WTC11 (cell line): ENCODE measurements around the gene VKORC1. TPM values are rescaled to one million over a fixed set of nuclear protein-coding genes. Genes with fewer than 3 reads are reported as not detected.
"Not testable (repeated sequence)": the region's sequence is repeated elsewhere in the genome, so short reads cannot be mapped to it uniquely, and the experiment has no call there.

Source experiments
- ATAC-seq: fragments of 200-7000 bp; cut with Tn5 transposase; 2 replicates; pipeline ENCODE4 v1.10.0; 2021; ENCODE audit warnings: mild to moderate bottlenecking, moderate library complexity
- CTCF ChIA-PET: fragments of 300-600 bp; sonication (Branson Sonifier 250); formaldehyde crosslinking; loops from one replicate; lab custom pipeline; 2021; ENCODE audit warnings: antibody characterized with exemption; lab: Charles Lee
- POLR2A ChIA-PET: fragments of 350-600 bp; sonication (Branson Sonifier 250); formaldehyde crosslinking; loops from one replicate; lab custom pipeline; 2021; ENCODE audit warnings: antibody characterized with exemption; lab: Charles Lee
- DNase-seq: peaks from one replicate; pipeline ENCODE4 v3.0.0; 2021; ENCODE audit warnings: low spot score
- H3K27ac Mint-ChIP-seq: 2 replicates; pipeline ENCODE4 v1.8.0; 2021; ENCODE audit warnings: mixed read lengths
- H3K27me3 Mint-ChIP-seq: 2 replicates; pipeline ENCODE4 v1.8.0; 2021; ENCODE audit warnings: low read depth, mild to moderate bottlenecking, moderate library complexity, mixed read lengths
- H3K36me3 Mint-ChIP-seq: 2 replicates; pipeline ENCODE4 v1.8.0; 2021; ENCODE audit warnings: mixed read lengths
- H3K4me1 Mint-ChIP-seq: 2 replicates; pipeline ENCODE4 v1.8.0; 2022; ENCODE audit warnings: mixed read lengths
- H3K4me3 Mint-ChIP-seq: 2 replicates; pipeline ENCODE4 v1.8.0; 2021; ENCODE audit warnings: mild to moderate bottlenecking, moderate library complexity, mixed read lengths
- H3K9me3 Mint-ChIP-seq: 2 replicates; pipeline ENCODE4 v1.8.0; 2021; ENCODE audit warnings: mixed read lengths
- AFF4 ChIP-seq: sonication (generic); formaldehyde crosslinking; IDR thresholded peaks from 2 replicates; pipeline ENCODE4 v1.8.1; 2023; ENCODE audit warnings: mild to moderate bottlenecking, missing genetic modification reagents, borderline replicate concordance
- ARID4B ChIP-seq: sonication (generic); formaldehyde crosslinking; IDR thresholded peaks from 2 replicates; pipeline ENCODE4 v1.8.0; 2023; ENCODE audit warnings: missing genetic modification reagents, mild to moderate bottlenecking, borderline replicate concordance
- ATF6 ChIP-seq: sonication (generic); formaldehyde crosslinking; IDR thresholded peaks from 2 replicates; pipeline ENCODE4 v1.8.1; 2023; ENCODE audit warnings: mild to moderate bottlenecking, missing genetic modification reagents
- FOXJ3 ChIP-seq: sonication (generic); formaldehyde crosslinking; IDR thresholded peaks from 2 replicates; pipeline ENCODE4 v1.9.0; 2021; ENCODE audit warnings: missing genetic modification reagents, mild to moderate bottlenecking, borderline replicate concordance
- JAZF1 ChIP-seq: fragments of 250-450 bp; sonication (Bioruptor Pico); IDR thresholded peaks from 2 replicates; pipeline ENCODE4 v1.9.0; 2021; ENCODE audit warnings: moderate library complexity, mild to moderate bottlenecking, inconsistent platforms
- MAX ChIP-seq: sonication (generic); formaldehyde crosslinking; IDR thresholded peaks from 2 replicates; pipeline ENCODE4 v1.8.0; 2022; ENCODE audit warnings: mild to moderate bottlenecking, missing genetic modification reagents
- NR1H2 ChIP-seq: sonication (generic); formaldehyde crosslinking; IDR thresholded peaks from 2 replicates; pipeline ENCODE4 v1.9.0; 2021; ENCODE audit warnings: mild to moderate bottlenecking, moderate library complexity, missing genetic modification reagents
- PREB ChIP-seq: sonication (generic); formaldehyde crosslinking; IDR thresholded peaks from 2 replicates; pipeline ENCODE4 v1.8.1; 2022; ENCODE audit warnings: mild to moderate bottlenecking, missing genetic modification reagents, moderate library complexity, borderline replicate concordance
- SMAD4 ChIP-seq: sonication (generic); formaldehyde crosslinking; IDR thresholded peaks from 2 replicates; pipeline ENCODE4 v1.8.0; 2022; ENCODE audit warnings: mild to moderate bottlenecking, missing genetic modification reagents
- TEAD4 ChIP-seq: sonication (generic); formaldehyde crosslinking; IDR thresholded peaks from 2 replicates; pipeline ENCODE4 v1.8.0; 2022; ENCODE audit warnings: mild to moderate bottlenecking, missing genetic modification reagents
- USF2 ChIP-seq: sonication (generic); formaldehyde crosslinking; IDR thresholded peaks from 2 replicates; pipeline ENCODE4 v1.8.1; 2023; ENCODE audit warnings: mild to moderate bottlenecking, missing genetic modification reagents, moderate library complexity
- ZNF121 ChIP-seq: sonication (generic); formaldehyde crosslinking; IDR thresholded peaks from 2 replicates; pipeline ENCODE4 v1.8.0; 2023; ENCODE audit warnings: missing genetic modification reagents
- ZNF263 ChIP-seq: sonication (generic); formaldehyde crosslinking; IDR thresholded peaks from 2 replicates; pipeline ENCODE4 v1.8.1; 2022; ENCODE audit warnings: low read depth, mild to moderate bottlenecking, moderate library complexity, missing genetic modification reagents
- total RNA-seq: library from RNA; stranded (reverse); gene quantifications from 3 replicates; pipeline ENCODE4 v1.2.3, GENCODE V29; 2021

The VKORC1 gene
- total RNA-seq, 1 experiment from 2014 or later: 85.7 TPM

GRCh38 chr16:31138621-31139578, 44.3 kb upstream of the VKORC1 start (continued):
- peak; percentile 66; the same call in 1 of the 2 replicates for TF ChIP-seq MAX (CRISPR knock-in tag)
- no peak for TF ChIP-seq FOXJ3
- TF ChIP-seq SMAD4 (CRISPR knock-in tag): no peak
- TF ChIP-seq USF2: peak; percentile 61
- TF ChIP-seq JAZF1 (CRISPR knock-in tag): no peak
- TF ChIP-seq NR1H2 (CRISPR knock-in tag): no peak
- TF ChIP-seq ARID4B (CRISPR knock-in tag): 0 out of 2 replicates have a peak, but pooled peaks have one; percentile 57
- no peak for TF ChIP-seq PREB
- no peak for TF ChIP-seq ZNF263 (CRISPR knock-in tag)
- no peak for TF ChIP-seq ATF6
- TF ChIP-seq AFF4: no peak
- peak; percentile 63; the same call in 1 of the 2 replicates for TF ChIP-seq TEAD4 (CRISPR knock-in tag)
- TF ChIP-seq ZNF121 (CRISPR knock-in tag): no peak; the same call in 1 of the 2 replicates

- H3K27me3 Mint-ChIP-seq, DNase-seq, POLR2A ChIA-PET, H3K4me3 Mint-ChIP-seq, H3K9me3 Mint-ChIP-seq, H3K27ac Mint-ChIP-seq, ATAC-seq: not testable (repeated sequence)
- peaks cover 68% of the 10 kb centered on the region for H3K4me1 Mint-ChIP-seq
- CTCF ChIA-PET: interaction anchor here (0.6 to 1.7 kb wide), 2 partner anchors 19 to 245 kb away, joined by 4 to 5 read pairs; no protein-coding TSS in a partner anchor
- H3K36me3 Mint-ChIP-seq: peaks cover 18% of the 10 kb centered on the region
These were observed 42.4 kb upstream of the VKORC1 start for GRCh38 chr16:31136822-31137499.
